T-cell (primary cell): ENCODE results near the gene TMEM179B. TPM values are rescaled to one million over a fixed set of nuclear protein-coding genes. Genes with fewer than 3 reads are reported as not detected.
A peak's percentile ranks its signal among the peaks of the same experiment; 100 is the strongest.
"Not testable (repeated sequence)": the region's sequence is repeated elsewhere in the genome, so short reads cannot be mapped to it uniquely, and the experiment has no call there.

Experiments
- ATAC-seq, 4 experiments: fragments of 200-7000 bp in 3 of 4; fragments of 150-1000 bp in 1 of 4; cut with Tn5 transposase; replicated peaks in 1 of 4; 1 replicate in 3 of 4; 2 replicates in 1 of 4; pipeline ENCODE4 v1.10.0; 2021; ENCODE audit warnings: moderate library complexity in 3 of 4, mild to moderate bottlenecking in 2 of 4, moderate number of reproducible peaks in 1 of 4
- CTCF ChIA-PET, 2 donors: fragments of 300-600 bp; sonication (Branson Sonifier 250); formaldehyde crosslinking; loops; one replicate each; lab custom pipeline; 2022; ENCODE audit warnings: antibody characterized with exemption in 2 of 2; lab: Charles Lee
- POLR2A ChIA-PET, 2 donors: fragments of 300-600 bp; sonication (Branson Sonifier 250); formaldehyde crosslinking; loops; one replicate each; lab custom pipeline; 2022; ENCODE audit warnings: antibody characterized with exemption in 2 of 2; lab: Charles Lee
- DNase-seq, 35 experiments: peaks; one replicate each; pipeline versions ENCODE4 v3.0.0 to v3.0.0-alpha.2; 2013 to 2023
- H3K27ac ChIP-seq: one replicate; pipeline ENCODE4 v1.5.1; 2013; ENCODE audit warnings: low read length
- H3K27me3 ChIP-seq, 2 experiments: replicated peaks in 1 of 2; 1 replicate in 1 of 2; 2 replicates in 1 of 2; pipeline versions ENCODE4 v1.6.1 to v1.7.0; 2013; ENCODE audit warnings: low read length in 1 of 2, mixed read lengths in 1 of 2; ENCODE audit not compliant: control insufficient read depth in 2 of 2, insufficient read depth in 2 of 2; ENCODE audit errors: extremely low read depth in 1 of 2
- H3K36me3 ChIP-seq, 2 donors: 1 replicate in 1 of 2; 2 replicates in 1 of 2; pipeline versions ENCODE4 v1.6.1 to v1.7.0; 2013; ENCODE audit warnings: low read length in 1 of 2; ENCODE audit not compliant: control insufficient read depth in 2 of 2, insufficient read depth in 1 of 2; ENCODE audit errors: extremely low read depth in 1 of 2
- H3K4me1 ChIP-seq, 2 experiments: 1 replicate in 1 of 2; 2 replicates in 1 of 2; pipeline versions ENCODE4 v1.6.1 to v1.7.0; 2013; ENCODE audit warnings: low read length in 2 of 2, mixed read lengths in 1 of 2; ENCODE audit not compliant: insufficient read depth in 2 of 2, control insufficient read depth in 1 of 2; ENCODE audit errors: extremely low read depth in 1 of 2
- H3K4me3 ChIP-seq, 2 donors: 1 replicate in 1 of 2; 2 replicates in 1 of 2; pipeline versions ENCODE4 v1.5.1 to v1.7.0; 2013; ENCODE audit warnings: mild to moderate bottlenecking in 2 of 2, low read length in 1 of 2, moderate library complexity in 1 of 2; ENCODE audit not compliant: control insufficient read depth in 1 of 2; ENCODE audit errors: extremely low read depth in 1 of 2
- H3K9me3 ChIP-seq: 2 replicates; pipeline ENCODE4 v1.7.0; 2013
- H3K27ac Mint-ChIP-seq, 2 donors: one replicate each; pipeline ENCODE4 v1.8.0; 2020 to 2021; ENCODE audit warnings: mild to moderate bottlenecking in 2 of 2, mixed read lengths in 2 of 2
- H3K27me3 Mint-ChIP-seq, 2 donors: one replicate each; pipeline ENCODE4 v1.8.0; 2021 to 2022; ENCODE audit warnings: mixed read lengths in 2 of 2
- H3K36me3 Mint-ChIP-seq: one replicate; pipeline ENCODE4 v1.8.0; 2021; ENCODE audit warnings: mixed read lengths
- H3K4me1 Mint-ChIP-seq, 3 donors: one replicate each; pipeline ENCODE4 v1.8.0; 2020 to 2022; ENCODE audit warnings: mixed read lengths in 3 of 3, mild to moderate bottlenecking in 1 of 3
- H3K4me3 Mint-ChIP-seq, 3 donors: one replicate each; pipeline ENCODE4 v1.8.0; 2020 to 2022; ENCODE audit warnings: mild to moderate bottlenecking in 3 of 3, mixed read lengths in 3 of 3, moderate library complexity in 3 of 3
- H3K9me3 Mint-ChIP-seq, 3 donors: one replicate each; pipeline ENCODE4 v1.8.0; 2020 to 2022; ENCODE audit warnings: mixed read lengths in 3 of 3
- WGBS: methylation state at CpG from one replicate; pipeline ENCODE4 v1.1.5; 2013; ENCODE audit warnings: missing lambda C conversion rate; ENCODE audit not compliant: insufficient coverage; 5-methylcytosine and 5-hydroxymethylcytosine counted together
- total RNA-seq, 35 experiments: library from RNA in 6 of 35; stranded (reverse) in 6 of 35; fragments of 120-200 nt in 1 of 35; gene quantifications; one replicate each; pipeline versions ENCODE4 v1.2.1 to v1.2.4 and lab custom pipeline; 2013 to 2026

TMEM179B gene
- total RNA-seq, 5 donors from 2014 or later (not counting 1 experiment from before 2014, with no cell fraction given), result 27.7 to 53.3 (median 46.5) TPM

GRCh38 chr11:62816557-62816956 lies 29.4 kb downstream of the TMEM179B start:
- Mint-ChIP-seq H3K36me3 (peaks cover 18% of the 10 kb centered on the region), H3K4me3 (no peak overlapping the region), H3K4me1 (no peaks in the 10 kb centered on the region), H3K27ac (no peak overlapping the region), H3K9me3 (no peaks in the 10 kb centered on the region), H3K27me3 (no peaks in the 10 kb centered on the region)
- ATAC-seq (no peak), DNase-seq (no peak)
- Histone ChIP-seq H3K27ac (no peak overlapping the region), H3K9me3 (no peaks in the 10 kb centered on the region), H3K4me1 (no peaks in the 10 kb centered on the region), H3K27me3 (no peaks in the 10 kb centered on the region), H3K4me3 (no peak overlapping the region), H3K36me3 (peaks cover 14 to 37% of the 10 kb centered on the region in 2 donors)
- WGBS, result no CpG with 5 or more reads among the region's 8 CpGs
- ChIA-PET CTCF (interaction anchor here in 1 of 2 donors (0.6 to 1.6 kb wide), 4 partner anchors 16 to 501 kb away, joined by 4 to 6 read pairs (median 4); no protein-coding TSS in a partner anchor), POLR2A (interaction anchor here (0.5 to 2.0 kb wide), 10 partner anchors 12 to 1390 kb away, joined by 3 to 9 read pairs (median 4); partner anchors contain the start of gene MTA2 (in 1 of the 2))

- Histone ChIP-seq H3K9me3 (no peaks in the 10 kb centered on the region), H3K36me3 (peaks cover 18 to 43% of the 10 kb centered on the region in 2 donors), H3K4me1 (no peaks in the 10 kb centered on the region), H3K4me3 (no peak overlapping the region), H3K27me3 (no peaks in the 10 kb centered on the region), H3K27ac (no peak overlapping the region)
- 88% methylated on average over 3 of the region's 4 CpGs for WGBS
- ATAC-seq (no peak), DNase-seq (no peak)
- CTCF ChIA-PET, result interaction anchor here in 1 of 2 donors (1.6 kb wide), 1 partner anchor 31 kb away, joined by 5 read pairs; no protein-coding TSS in a partner anchor
- no peaks in the 10 kb centered on the region for H3K27me3 Mint-ChIP-seq
- H3K4me1 Mint-ChIP-seq, result no peaks in the 10 kb centered on the region
- POLR2A ChIA-PET, result interaction anchor here (0.5 to 2.0 kb wide), 7 partner anchors 11 to 215 kb away, joined by 3 to 9 read pairs (median 6); partner anchors contain the start of gene MTA2 (in 1 of the 2)
- H3K9me3 Mint-ChIP-seq, result no peaks in the 10 kb centered on the region
- H3K27ac Mint-ChIP-seq, result no peak overlapping the region
- H3K4me3 Mint-ChIP-seq, result no peak overlapping the region
- H3K36me3 Mint-ChIP-seq, result peaks cover 18% of the 10 kb centered on the region
These were observed 29.9 kb downstream of the TMEM179B start for GRCh38 chr11:62817129-62817528.

- POLR2A ChIA-PET, result interaction anchor here (0.9 to 1.3 kb wide), 3 partner anchors 11 to 18 kb away, joined by 3 to 4 read pairs (median 3); no protein-coding TSS in a partner anchor
- H3K4me1 ChIP-seq, result peaks cover 0 to 5% of the 10 kb centered on the region in 2 experiments
- H3K36me3 Mint-ChIP-seq, result peaks cover 45% of the 10 kb centered on the region
- 92% methylated on average over 2 of the region's 3 CpGs for WGBS
- no peak overlapping the region for H3K27ac ChIP-seq
- CTCF ChIA-PET, result no interaction called here
- no peak overlapping the region for H3K27ac Mint-ChIP-seq
- no peak for DNase-seq
- H3K4me1 Mint-ChIP-seq, result peaks cover 0 to 22% (median 13%) of the 10 kb centered on the region in 3 donors
- H3K9me3 Mint-ChIP-seq, result no peaks in the 10 kb centered on the region
- H3K27me3 Mint-ChIP-seq, result no peaks in the 10 kb centered on the region
- peaks cover 26 to 83% of the 10 kb centered on the region in 2 donors for H3K36me3 ChIP-seq
- H3K9me3 ChIP-seq, result no peaks in the 10 kb centered on the region
- no peak for ATAC-seq
- no peak overlapping the region for H3K4me3 ChIP-seq
- no peak overlapping the region for H3K4me3 Mint-ChIP-seq
- no peaks in the 10 kb centered on the region for H3K27me3 ChIP-seq
These were observed 36.5 kb downstream of the TMEM179B start for GRCh38 chr11:62823677-62824076.

- WGBS, result 92% methylated on average over 4 of the region's 8 CpGs
- DNase-seq, H3K9me3 Mint-ChIP-seq, H3K27me3 ChIP-seq, H3K9me3 ChIP-seq, H3K4me3 Mint-ChIP-seq, H3K27me3 Mint-ChIP-seq, H3K4me3 ChIP-seq, H3K27ac ChIP-seq, H3K27ac Mint-ChIP-seq, ATAC-seq: not testable (repeated sequence)
- Mint-ChIP-seq H3K4me1 (peaks cover 26 to 47% (median 38%) of the 10 kb centered on the region in 3 donors), H3K36me3 (peaks cover 29% of the 10 kb centered on the region)
- ChIA-PET POLR2A (interaction anchor here (0.6 to 2.5 kb wide), 6 partner anchors 12 to 732 kb away, joined by 3 to 6 read pairs (median 3); no protein-coding TSS in a partner anchor), CTCF (interaction anchor here in 1 of 2 donors (0.6 kb wide), 1 partner anchor 53 kb away, joined by 8 read pairs; no protein-coding TSS in a partner anchor)
- Histone ChIP-seq H3K36me3 (peaks cover 11 to 52% of the 10 kb centered on the region in 2 donors), H3K4me1 (peaks cover 13 to 39% of the 10 kb centered on the region in 2 experiments)
These were observed 40.9 kb downstream of the TMEM179B start for GRCh38 chr11:62828130-62828529.

GRCh38 chr11:62830904-62831519 lies 43.8 kb downstream of the TMEM179B start:
- 4% methylated on average over 24 of the region's 33 CpGs for WGBS
- Histone ChIP-seq H3K27me3 (no peaks in the 10 kb centered on the region), H3K9me3 (no peaks in the 10 kb centered on the region), H3K4me1 (peaks cover 13 to 42% of the 10 kb centered on the region in 2 experiments), H3K36me3 (peaks cover 7 to 50% of the 10 kb centered on the region in 2 donors), H3K27ac (peak overlapping the region; percentile 95), H3K4me3 (peak overlapping the region; percentile 96 to 97)
- peaks cover 41 to 48% (median 44%) of the 10 kb centered on the region in 3 donors for H3K4me1 Mint-ChIP-seq
- H3K27me3 Mint-ChIP-seq, result no peaks in the 10 kb centered on the region
- no peak for ATAC-seq
- peaks cover 28% of the 10 kb centered on the region for H3K36me3 Mint-ChIP-seq
- peak in 2 of 35 experiments; percentile 4 for DNase-seq
- POLR2A ChIA-PET, result interaction anchor here (0.6 to 2.1 kb wide), 14 partner anchors 10 to 104 kb away, joined by 3 to 19 read pairs (median 6); partner anchors contain the start of genes HNRNPUL2 (in 1 of the 2), SLC3A2 (in 1 of the 2), TMEM179B (in 1 of the 2) and ZBTB3 (in 1 of the 2)
- no peaks in the 10 kb centered on the region for H3K9me3 Mint-ChIP-seq
- peak overlapping the region; percentile 94 to 99 (median 97) for H3K4me3 Mint-ChIP-seq
- CTCF ChIA-PET, result interaction anchor here in 1 of 2 donors (0.8 to 1.0 kb wide), 3 partner anchors 25 to 445 kb away, joined by 3 to 5 read pairs (median 4); no protein-coding TSS in a partner anchor
- H3K27ac Mint-ChIP-seq, result peak overlapping the region; percentile 98 to 99
